Loucy (cell line): ENCODE results near the gene ABCB11.
A peak's percentile ranks its signal among the peaks of the same experiment; 100 is the strongest.

Source experiments
- H2AFZ ChIP-seq: fragments of 200-600 bp; sonication (generic); 2 replicates; pipeline ENCODE4 v1.6.0; 2016; ENCODE audit warnings: antibody characterized with exemption, mild to moderate bottlenecking, low read length, moderate library complexity
- H3F3A ChIP-seq: fragments of 200-600 bp; 2 replicates; pipeline ENCODE4 v1.6.0; 2016; ENCODE audit warnings: antibody characterized with exemption, low read depth, mild to moderate bottlenecking
- H3K27me3 ChIP-seq: fragments of 200-600 bp; sonication (generic); 2 replicates; pipeline ENCODE4 v1.6.1; 2014; ENCODE audit warnings: low read length, mild to moderate bottlenecking; ENCODE audit not compliant: insufficient read depth, poor library complexity, severe bottlenecking
- H3K36me3 ChIP-seq: fragments of 200-600 bp; sonication (generic); 2 replicates; pipeline ENCODE4 v1.6.1; 2016; ENCODE audit warnings: low read length; ENCODE audit not compliant: insufficient read depth
- H3K4me1 ChIP-seq: fragments of 200-600 bp; sonication (generic); 2 replicates; pipeline ENCODE4 v1.5.1; 2014; ENCODE audit warnings: low read length, mild to moderate bottlenecking; ENCODE audit not compliant: insufficient read depth, poor library complexity, severe bottlenecking
- H3K4me2 ChIP-seq: fragments of 200-600 bp; sonication (generic); 2 replicates; pipeline ENCODE4 v1.6.0; 2014; ENCODE audit warnings: antibody characterized with exemption, low read length, low read depth, mild to moderate bottlenecking; ENCODE audit not compliant: poor library complexity, severe bottlenecking
- H3K4me3 ChIP-seq: fragments of 200-600 bp; sonication (generic); 2 replicates; pipeline ENCODE4 v1.5.1; 2014; ENCODE audit warnings: low read length, mild to moderate bottlenecking, mixed read lengths; ENCODE audit not compliant: poor library complexity, severe bottlenecking
- H3K79me2 ChIP-seq: fragments of 200-600 bp; sonication (generic); 2 replicates; pipeline ENCODE4 v1.6.1; 2014; ENCODE audit warnings: low read length; ENCODE audit not compliant: insufficient read depth
- H3K9ac ChIP-seq: fragments of 200-600 bp; sonication (generic); 2 replicates; pipeline ENCODE4 v1.6.0; 2014; ENCODE audit warnings: mild to moderate bottlenecking, low read depth, low read length, moderate library complexity; ENCODE audit not compliant: poor library complexity, severe bottlenecking
- H3K9me2 ChIP-seq: fragments of 200-600 bp; sonication (generic); replicated peaks from 2 replicates; pipeline ENCODE4 v1.6.1; 2016; ENCODE audit warnings: low read depth, low read length, mixed read lengths
- H3K9me3 ChIP-seq: fragments of 200-600 bp; sonication (generic); 2 replicates; pipeline ENCODE4 v1.6.1; 2014; ENCODE audit warnings: mild to moderate bottlenecking, antibody characterized with exemption, low read length, low read depth; ENCODE audit not compliant: insufficient read depth
- H4K20me1 ChIP-seq: fragments of 200-600 bp; sonication (generic); 2 replicates; pipeline ENCODE4 v1.6.0; 2014; ENCODE audit warnings: antibody characterized with exemption, low read length, mild to moderate bottlenecking; ENCODE audit not compliant: insufficient read depth, poor library complexity, severe bottlenecking
- CTCF ChIP-seq: fragments of 200-600 bp; sonication (generic); conservative IDR thresholded peaks from 2 replicates; pipeline ENCODE4 v1.5.1; 2014; ENCODE audit warnings: mild to moderate bottlenecking, antibody characterized with exemption, low read length
- EZH2phosphoT487 ChIP-seq: fragments of 200-600 bp; IDR thresholded peaks from 2 replicates; pipeline ENCODE4 v1.6.1; 2018; ENCODE audit warnings: antibody characterized with exemption, mild to moderate bottlenecking, moderate library complexity, borderline replicate concordance

Gene ABCB11

GRCh38 chr2:169029341-169029740, 1.8 kb downstream of the ABCB11 start:
- H3K4me2 ChIP-seq, result no peak overlapping the region
- H3K4me3 ChIP-seq, result no peak overlapping the region
- no peaks in the 10 kb centered on the region for H3K79me2 ChIP-seq
- TF ChIP-seq EZH2phosphoT487 (no peak), CTCF (no peak)
- no peak overlapping the region for H3K9ac ChIP-seq
- H3K27me3 ChIP-seq, result no peaks in the 10 kb centered on the region
- no peaks in the 10 kb centered on the region for H3K9me2 ChIP-seq
- 0 out of 2 replicates have a peak, but pooled peaks cover 4% of the 10 kb centered on the region for H3K9me3 ChIP-seq
- H3F3A ChIP-seq, result no peaks in the 10 kb centered on the region
- no peaks in the 10 kb centered on the region for H3K36me3 ChIP-seq
- H2AFZ ChIP-seq, result no peak overlapping the region
- peaks cover 20% of the 10 kb centered on the region for H3K4me1 ChIP-seq
- H4K20me1 ChIP-seq, result no peaks in the 10 kb centered on the region

- no peaks in the 10 kb centered on the region for H3K79me2 ChIP-seq
- H3K4me2 ChIP-seq, result no peak overlapping the region
- TF ChIP-seq CTCF, result no peak
- TF ChIP-seq EZH2phosphoT487, result no peak
- H3F3A ChIP-seq, result no peaks in the 10 kb centered on the region
- H3K27me3 ChIP-seq, result no peaks in the 10 kb centered on the region
- peaks cover 14% of the 10 kb centered on the region for H3K4me1 ChIP-seq
- H2AFZ ChIP-seq, result no peak overlapping the region
- H4K20me1 ChIP-seq, result no peaks in the 10 kb centered on the region
- no peak overlapping the region for H3K4me3 ChIP-seq
- H3K9me3 ChIP-seq, result no peaks in the 10 kb centered on the region
- H3K36me3 ChIP-seq, result no peaks in the 10 kb centered on the region
- H3K9me2 ChIP-seq, result no peaks in the 10 kb centered on the region
- H3K9ac ChIP-seq, result no peak overlapping the region
Measured at GRCh38 chr2:169027234-169027633, 3.9 kb downstream of the ABCB11 start.

- H3K27me3 ChIP-seq, result no peaks in the 10 kb centered on the region
- H3K4me3 ChIP-seq, result no peak overlapping the region
- H3F3A ChIP-seq, result no peaks in the 10 kb centered on the region
- H3K9me2 ChIP-seq, result no peaks in the 10 kb centered on the region
- H3K9ac ChIP-seq, result no peak overlapping the region
- no peaks in the 10 kb centered on the region for H4K20me1 ChIP-seq
- H3K4me2 ChIP-seq, result no peak overlapping the region
- TF ChIP-seq EZH2phosphoT487 (no peak), CTCF (no peak)
- no peaks in the 10 kb centered on the region for H3K36me3 ChIP-seq
- no peaks in the 10 kb centered on the region for H3K79me2 ChIP-seq
- H3K4me1 ChIP-seq, result peaks cover 14% of the 10 kb centered on the region
- H3K9me3 ChIP-seq, result no peaks in the 10 kb centered on the region
- peak overlapping the region; percentile 72; the same call in 1 of the 2 replicates for H2AFZ ChIP-seq
Measured at GRCh38 chr2:169026056-169026455, 5.1 kb downstream of the ABCB11 start.
